HG02610 (cell line): ENCODE results near the gene EHHADH.
A peak's percentile ranks its signal among the peaks of the same experiment; 100 is the strongest.
"Not testable (repeated sequence)": the region's sequence is repeated elsewhere in the genome, so short reads cannot be mapped to it uniquely, and the experiment has no call there.

Source experiments
- ATAC-seq: cut with Tn5 transposase; IDR thresholded peaks from one replicate; pipeline ENCODE4 v1.9.1; 2021; ENCODE audit warnings: mild to moderate bottlenecking, moderate library complexity; ENCODE audit not compliant: unreplicated experiment

The EHHADH gene

DNA sequence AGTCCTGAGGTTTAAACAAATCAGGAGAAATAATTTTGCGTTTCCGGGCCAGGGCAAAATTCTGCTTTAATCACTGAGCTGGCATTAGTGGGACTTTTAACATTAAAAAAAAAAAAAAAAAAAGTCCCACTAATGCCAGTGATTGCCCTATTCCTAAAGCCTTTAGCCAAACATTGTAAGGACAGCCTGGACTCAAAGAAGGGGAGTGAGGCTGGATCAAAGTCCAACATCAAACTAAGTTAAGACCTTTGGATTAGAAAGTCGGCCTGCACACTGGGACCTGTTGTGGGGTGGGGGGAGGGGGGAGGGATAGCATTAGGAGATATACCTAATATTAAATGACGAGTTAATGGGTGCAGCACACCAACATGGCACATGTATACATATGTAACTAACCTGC, 716 bp downstream of the EHHADH start:
- ATAC-seq, result not testable (repeated sequence)

DNA sequence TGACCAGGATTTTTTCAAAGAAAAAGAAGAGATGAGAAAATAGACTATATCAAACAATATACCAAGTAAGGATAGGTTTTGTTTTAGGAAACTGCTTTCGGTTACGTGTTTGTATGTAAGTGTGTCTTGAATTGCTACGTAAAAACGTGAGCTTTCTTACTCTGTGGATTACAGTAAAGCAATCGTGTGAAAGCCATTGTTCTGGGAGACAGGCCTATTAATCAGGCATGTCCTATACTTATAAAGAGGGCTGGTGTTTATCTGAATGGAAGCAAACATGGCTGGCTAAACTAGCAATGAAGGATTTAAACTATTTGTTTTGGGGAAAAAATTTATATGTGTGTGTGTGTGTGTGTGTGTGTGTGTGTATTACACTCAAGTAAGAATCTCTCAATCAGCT, 2.6 kb downstream of the EHHADH start:
- ATAC-seq, result no peak

DNA sequence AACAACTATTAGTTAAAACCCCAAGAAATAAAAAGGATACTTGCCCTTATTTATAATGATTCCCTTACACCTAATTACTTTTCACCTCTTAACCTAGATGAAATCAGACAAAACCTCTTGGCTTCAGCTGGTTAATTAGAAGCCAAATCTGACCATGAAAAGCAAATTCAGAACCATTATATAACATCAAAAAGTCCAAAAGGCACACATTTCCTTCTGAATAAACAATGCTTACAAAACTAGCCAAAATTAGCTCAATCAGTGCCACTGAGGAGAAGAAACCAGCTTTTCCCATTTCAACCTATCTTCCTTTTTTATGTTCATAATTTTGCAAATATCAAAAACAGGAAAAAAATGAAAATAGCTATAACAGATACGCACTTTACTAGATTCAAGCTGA, 3.2 kb downstream of the EHHADH start:
- no peak for ATAC-seq

DNA sequence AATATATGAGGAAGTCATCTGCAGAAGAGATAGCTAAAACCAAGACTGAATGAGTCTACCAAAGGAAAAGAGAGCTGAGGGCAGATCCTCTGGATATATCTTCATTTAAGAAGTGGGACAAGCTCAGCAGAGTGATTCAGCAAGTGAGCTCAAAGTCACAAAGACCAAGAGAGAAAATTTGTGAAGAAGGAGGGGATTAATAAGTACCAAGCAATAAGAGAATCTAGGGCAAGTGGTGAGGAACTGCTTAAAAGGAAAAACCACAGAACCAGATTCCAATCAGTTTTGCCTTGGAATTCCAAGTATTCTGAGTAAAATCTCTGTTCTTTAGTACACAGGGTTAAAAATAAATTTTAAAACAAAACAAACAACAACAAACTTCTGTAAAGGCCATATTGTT, 3.6 kb downstream of the EHHADH start:
- no peak for ATAC-seq

DNA sequence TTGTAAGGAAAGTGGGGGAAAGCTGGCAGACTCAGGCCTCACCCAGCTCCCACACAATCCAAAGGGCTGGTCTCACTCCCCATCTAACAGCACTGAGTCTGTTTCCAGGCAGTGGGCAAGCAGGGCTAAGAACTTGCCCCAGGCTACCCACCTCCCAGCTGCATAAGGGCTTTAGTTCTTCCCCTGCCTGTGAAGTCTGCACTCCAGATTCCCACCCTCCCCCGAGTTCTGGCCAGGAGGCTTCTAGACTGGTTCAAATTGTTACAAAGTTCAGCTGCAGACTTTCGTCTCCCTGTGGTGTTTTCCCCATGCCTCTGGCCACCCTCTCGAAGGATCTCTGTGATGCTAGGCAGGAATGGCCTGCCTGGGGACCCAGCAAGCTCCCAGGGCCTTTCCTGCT, 11.2 kb downstream of the EHHADH start:
- ATAC-seq, result no peak

DNA sequence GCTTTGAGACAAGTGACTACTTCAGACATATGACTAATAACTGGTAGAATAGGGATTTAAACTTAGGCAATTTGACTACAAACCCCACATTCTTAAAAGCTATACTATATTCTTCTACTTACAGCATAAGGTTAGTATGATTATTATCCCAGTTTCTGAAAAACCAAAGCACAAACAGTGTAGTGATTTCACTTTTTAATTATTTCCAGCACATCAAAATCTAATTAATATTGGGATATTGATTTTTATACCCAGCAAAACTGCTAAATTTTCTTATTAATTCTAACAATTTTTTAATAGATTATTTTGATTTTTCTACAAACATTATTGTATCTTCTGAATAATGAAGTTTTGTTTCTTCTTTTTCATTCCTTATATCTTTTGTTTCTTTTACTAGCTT, 16.9 kb downstream of the EHHADH start:
- no peak for ATAC-seq

DNA sequence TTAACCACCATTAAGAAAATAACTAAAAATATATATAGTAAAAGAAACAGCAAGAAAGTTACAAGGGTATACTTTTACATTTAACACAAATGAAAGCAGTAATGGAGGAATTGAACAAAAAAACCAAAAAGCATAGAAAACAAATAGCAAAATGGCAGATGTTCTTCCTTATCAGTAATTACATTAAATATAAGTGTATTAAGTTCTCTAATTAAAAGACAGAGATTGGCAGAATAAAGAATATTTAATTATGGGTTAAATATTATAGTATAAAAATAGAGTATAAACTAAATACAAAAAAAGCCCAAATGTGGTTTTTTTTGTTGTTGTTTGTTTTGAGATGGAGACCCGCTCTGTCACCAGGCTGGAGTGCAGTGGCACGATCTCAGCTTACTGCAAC, 20.5 kb downstream of the EHHADH start:
- no peak for ATAC-seq

DNA sequence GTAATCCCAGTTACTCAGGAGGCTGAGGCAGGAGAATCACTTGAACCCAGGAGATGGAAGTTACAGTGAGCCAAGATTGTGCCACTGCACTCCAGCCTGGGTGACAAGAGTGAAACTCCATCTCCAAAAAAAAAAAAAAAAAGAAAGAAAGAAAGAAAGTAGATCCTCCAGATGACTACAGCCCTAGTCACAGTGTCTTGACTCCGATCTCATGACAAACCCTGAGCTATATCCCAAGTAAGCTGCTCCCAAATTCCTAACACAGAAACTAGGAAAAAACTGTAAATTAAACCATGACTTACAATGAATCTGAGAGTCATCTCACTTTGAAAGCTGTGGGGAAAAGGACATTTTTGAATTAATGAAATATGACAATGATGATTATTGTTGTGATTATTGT, 27.3 kb downstream of the EHHADH start:
- ATAC-seq, result not testable (repeated sequence)

DNA sequence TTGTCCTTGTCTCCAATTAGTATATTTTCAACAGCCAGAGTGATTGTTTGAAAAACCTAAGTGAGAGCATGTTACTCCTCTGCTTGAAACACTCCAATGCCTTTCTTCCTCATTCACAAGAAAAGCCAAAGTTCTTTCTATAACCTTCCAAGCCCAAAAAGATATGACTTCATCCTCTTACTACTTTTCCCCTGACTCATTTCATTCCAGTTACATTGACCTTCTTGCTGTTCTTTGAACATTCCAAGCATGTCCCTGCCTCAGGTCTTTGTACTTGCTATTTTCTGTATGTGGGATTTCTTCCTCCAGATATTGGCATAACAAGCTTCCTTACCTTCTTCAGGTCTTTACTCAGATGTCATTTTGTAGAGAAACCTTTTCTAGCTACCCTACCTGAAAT, 28.3 kb downstream of the EHHADH start:
- no peak for ATAC-seq

DNA sequence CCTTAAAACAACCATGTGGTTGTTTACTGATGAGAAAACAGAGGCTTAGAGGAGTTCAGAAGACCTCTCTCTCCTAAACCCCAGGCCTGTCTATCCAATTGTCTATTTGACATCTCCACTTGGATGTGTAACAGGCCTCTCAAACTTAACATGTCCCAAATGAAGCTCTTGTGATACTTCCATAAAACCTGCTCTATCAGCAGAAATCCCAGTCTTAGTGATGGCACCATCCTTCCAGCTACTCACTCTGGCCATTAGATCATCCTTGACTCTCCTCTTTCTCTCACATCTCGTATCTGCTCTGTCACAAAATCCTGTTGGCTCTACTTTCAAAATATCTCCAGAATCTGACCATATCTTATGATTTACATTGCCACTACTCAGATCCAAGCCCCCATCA, 28.8 kb downstream of the EHHADH start:
- no peak for ATAC-seq

DNA sequence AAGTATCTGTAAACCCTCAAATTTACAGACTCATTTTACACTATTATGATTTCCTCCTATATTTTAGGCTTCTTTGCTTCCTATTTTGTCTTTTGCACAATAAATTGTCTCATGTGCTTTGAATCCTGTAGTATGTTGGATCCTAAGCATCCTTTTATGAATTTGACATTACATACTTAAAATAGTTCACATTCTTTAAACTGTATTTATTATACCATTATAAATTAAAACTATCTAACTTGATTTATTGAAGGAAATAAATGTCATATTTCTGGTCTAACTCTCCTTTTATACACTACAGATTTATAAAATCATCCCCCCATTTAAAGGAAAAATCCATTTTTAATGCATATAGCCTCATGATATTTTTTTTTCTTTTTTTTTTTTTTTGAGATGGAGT, 32.6 kb downstream of the EHHADH start:
- ATAC-seq, result no peak

DNA sequence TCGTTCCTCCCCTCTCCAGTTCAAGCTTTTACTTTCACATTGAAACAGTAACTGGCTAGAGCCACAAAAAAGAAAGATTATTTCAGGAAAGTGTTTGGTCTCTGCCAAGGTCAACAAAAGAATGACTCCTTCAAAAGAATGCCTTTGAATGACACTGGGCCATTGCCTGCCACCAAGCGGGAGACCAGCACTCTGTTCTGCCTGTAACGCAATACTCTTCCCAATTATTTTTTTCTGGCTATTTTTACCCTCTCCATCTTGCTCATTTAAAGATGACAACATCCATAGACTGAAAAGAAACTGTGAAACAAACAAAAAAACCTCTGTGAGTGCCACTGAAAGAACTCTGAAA, 37.3 kb downstream of the EHHADH start:
- no peak for ATAC-seq

DNA sequence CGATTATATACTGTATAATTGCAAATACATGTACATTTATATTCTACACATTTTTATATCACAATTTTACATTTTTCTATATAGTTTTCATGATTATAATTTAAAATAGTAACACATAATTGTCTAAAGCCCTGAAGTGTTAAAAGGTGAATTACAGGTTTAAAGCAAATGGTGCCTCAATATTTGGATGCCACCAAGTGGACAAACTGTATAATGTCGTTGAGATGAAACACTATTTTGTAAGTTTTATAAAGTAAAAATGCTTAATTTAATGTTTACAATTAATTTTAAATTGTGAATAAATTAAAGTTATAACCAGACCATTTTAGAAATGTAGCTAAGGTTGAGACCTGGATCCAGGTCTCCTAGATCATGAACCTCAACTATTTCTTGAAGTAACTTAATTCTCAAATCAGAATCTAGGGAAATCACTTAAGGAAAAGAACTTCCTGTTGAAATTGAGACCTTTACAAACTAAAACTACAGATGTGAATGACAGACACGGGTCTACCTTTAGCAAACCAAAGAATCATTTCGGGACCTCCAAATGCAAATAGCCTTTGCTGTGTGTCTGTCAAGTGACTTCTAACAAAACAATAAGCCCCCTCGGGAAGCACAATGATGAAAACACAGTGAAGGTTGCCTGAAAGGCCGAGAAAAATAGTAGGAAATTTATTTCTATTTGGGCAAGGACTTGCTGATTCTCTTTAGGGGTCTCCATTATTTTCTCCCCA, 37.8 kb downstream of the EHHADH start:
- no peak for ATAC-seq

DNA sequence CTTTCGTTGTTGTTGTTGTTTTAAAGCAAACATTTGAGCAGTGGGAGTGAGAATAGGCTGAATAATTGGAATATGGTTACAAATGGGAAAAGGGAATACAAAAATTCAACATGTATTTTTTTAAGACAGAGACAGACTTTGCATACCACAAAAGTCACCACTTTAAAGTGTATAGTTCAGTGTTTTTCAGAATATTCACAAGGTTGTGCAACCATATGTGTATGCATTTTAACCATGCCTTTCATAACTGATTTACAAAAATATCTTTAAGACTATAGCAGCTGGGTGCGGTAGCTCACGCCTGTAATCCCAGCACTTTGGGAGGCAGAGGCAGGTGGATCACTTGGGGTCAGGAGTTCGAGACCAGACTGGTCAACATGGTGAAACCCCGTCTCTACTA, 41.3 kb downstream of the EHHADH start:
- no peak for ATAC-seq

DNA sequence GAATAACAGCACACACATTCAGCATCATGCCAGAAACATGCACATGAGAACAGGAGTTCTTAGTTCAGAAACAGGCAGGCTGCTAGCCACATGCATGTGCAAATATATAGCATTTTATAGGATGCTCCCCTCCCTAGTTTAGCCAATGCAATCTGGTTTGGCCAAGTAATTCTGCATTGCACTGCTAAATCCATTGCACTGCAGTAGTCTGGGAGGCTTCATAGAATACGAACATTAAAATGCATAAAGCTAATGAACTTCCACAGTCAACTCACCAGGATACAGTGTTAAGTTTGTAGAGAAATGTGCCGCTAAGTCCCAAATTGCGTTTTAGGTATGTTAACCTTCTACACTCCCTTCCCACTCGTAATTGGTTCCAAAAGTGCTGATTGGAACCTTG, 41.8 kb downstream of the EHHADH start:
- no peak for ATAC-seq

DNA sequence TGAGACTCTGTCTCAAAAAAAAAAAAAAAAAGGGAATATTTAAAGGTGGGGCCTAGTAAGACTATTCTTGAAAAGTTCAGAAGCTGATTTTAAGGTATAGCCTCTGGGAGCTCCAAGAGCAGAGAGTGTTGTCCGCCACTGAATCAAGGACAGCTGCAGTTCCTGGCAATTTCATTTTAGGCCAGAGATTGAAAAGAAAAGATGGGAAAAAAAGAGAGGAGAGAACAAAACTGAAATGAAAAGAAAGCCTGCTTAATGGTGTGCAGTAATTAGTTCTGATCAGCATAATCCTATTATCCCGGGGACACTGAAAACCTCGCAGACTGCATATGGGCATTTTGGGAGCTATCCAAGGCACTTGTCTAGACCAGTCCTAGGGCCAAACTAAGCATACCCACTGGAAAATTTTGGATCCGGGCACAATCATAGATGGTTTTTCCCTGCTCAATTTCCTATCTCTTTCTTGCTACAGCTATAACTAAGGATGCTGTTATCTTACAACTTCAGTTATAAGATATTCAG, 43.2 kb downstream of the EHHADH start:
- no peak for ATAC-seq

DNA sequence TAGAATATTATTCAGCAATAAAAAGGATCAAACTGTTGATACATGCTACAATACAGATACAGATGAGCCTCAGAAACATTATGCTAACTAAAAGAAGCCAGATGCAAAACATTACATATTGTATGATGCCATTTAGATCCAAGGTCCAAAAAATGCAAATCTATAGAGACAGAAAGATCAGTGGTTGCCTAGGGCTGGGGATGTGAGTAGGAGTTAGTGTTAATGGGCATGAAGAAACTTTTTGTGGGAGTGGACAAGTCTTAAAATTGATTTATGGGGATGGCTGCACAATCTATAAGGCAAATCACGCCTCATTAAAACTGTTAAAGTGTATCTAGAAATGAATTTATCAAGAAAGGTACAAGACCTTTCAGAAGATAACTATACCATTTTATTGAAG, 45.0 kb downstream of the EHHADH start:
- ATAC-seq, result no peak

DNA sequence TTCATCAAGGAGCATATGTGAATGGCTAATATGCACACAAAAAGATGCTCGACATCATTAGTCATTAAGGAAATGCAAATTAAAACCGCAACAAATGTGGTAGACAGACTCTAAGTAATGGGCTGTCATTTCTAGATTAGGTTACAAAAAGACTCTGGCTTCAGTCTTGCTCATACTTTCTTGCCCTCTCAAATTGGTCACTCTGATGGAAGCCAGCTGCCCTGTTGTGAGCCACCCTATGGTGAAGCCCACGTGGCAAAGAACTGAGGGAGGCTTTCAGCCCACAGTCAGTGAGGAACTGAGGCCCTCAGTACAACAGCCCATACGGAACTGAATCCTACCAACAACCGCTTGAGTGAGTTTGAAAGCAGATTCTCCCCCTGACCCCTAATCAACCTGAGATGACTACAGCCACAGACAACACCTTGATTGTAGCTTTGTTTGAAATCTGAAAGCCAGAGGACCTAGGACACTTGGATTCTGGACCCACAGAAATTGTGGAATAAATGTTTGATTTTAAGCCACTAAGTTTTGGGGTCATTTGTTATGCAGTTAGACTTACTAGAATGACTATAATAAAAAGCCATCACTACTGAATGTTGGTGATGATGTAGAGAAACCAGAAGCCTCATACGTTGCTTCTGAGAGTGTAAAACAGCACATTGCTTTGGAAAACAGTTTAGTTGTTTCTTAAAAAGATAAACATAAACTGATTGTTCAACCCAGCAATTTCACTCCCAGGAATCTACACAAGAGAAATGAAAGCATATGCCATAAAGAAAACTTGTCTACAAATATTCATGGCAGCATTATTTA, 45.7 kb downstream of the EHHADH start:
- ATAC-seq, result peak; percentile 86

DNA sequence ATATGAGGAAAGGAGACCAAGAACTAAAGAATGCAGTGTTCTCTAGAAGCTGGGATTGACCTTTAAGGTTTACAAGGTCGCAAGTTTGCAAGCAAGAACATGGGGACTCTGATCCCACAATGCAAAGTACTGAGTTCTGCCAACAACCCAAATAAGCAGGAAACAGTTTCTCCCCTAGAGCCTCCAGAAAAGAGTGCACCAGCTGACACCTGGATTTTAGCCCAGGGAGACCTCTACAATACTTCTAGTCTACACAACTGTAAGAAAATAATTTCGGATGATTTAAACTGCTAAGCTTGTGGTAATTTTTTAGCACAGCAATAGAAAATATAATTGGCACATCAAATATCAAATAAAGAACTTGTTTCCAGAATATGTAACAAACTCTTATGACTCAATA, 46.4 kb downstream of the EHHADH start:
- ATAC-seq, result no peak

DNA sequence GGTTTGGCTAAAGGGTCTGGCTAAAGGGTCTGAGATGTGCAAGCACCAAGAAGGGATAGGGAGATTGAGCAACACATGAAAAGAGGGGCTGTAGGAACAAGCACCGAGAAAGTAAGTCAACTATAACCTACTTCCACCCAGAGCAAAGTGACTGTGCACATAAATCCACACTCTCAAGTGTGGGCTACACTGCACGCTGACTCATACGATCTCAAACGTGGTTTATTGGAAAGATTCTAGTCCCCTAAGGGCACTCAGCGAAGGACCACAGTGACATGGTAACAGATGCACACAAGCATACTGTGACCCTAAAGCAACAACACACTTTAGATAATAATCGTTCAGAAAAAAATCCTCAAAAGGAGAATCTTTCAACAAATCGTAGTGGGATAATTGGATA, 48.0 kb downstream of the EHHADH start:
- no peak for ATAC-seq

DNA sequence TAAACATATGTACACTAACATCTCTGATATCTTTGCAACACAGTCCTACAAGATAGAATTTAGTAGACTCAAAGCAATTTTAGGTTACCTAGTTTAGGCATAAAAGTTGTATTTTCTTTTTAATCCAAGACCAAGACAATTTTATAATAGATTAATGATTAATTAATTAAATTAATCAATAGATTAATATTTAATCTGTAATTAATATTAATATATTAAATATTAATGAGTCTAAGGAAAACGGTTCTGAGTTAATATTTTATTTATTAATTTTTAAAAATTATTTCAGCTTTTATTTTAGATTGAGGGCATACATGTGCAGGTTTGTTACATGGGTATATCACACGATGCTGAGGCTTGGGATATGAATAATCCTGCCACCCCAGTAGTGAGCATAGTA, 49.0 kb downstream of the EHHADH start:
- ATAC-seq, result no peak

DNA sequence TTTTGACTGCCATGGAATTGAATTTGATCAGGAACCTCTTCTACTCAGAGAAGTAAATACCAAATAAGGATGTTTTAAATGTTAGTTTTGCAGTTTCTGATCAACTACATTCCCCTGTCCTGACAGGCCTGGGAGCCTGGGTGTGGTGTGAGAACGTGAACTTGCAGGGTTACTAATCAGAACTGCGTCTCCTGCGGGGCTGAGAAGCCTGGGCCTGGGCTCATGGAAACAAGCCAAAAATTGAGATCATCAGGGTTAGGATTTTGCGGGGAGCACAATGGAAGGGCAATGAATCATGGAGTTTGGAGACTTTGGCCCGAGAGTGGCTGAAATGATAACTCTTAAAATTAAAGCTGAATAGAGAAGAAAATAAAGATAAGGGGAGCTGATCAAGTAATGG, 53.2 kb downstream of the EHHADH start:
- ATAC-seq, result no peak
